Measurements from ENCODE around the gene PLOD1.

PLOD1 gene

GRCh38 chr1:11940260-11940921 lies 5.9 kb downstream of the PLOD1 start:
- DNase-seq = no peak

- DNase-seq = no peak
Measured at GRCh38 chr1:11942280-11942679, 7.8 kb downstream of the PLOD1 start.

GRCh38 chr1:11943619-11944018 lies 9.1 kb downstream of the PLOD1 start:
- no peak for DNase-seq

- no peak for DNase-seq
Measured at GRCh38 chr1:11944358-11944931, 9.9 kb downstream of the PLOD1 start.

GRCh38 chr1:11946647-11947046 lies 12.1 kb downstream of the PLOD1 start:
- no peak for DNase-seq

- no peak for DNase-seq
Measured at GRCh38 chr1:11948822-11949458, 14.4 kb downstream of the PLOD1 start.

- DNase-seq = no peak
Measured at GRCh38 chr1:11951901-11952300, 17.4 kb downstream of the PLOD1 start.

GRCh38 chr1:11952455-11953109 lies 18.1 kb downstream of the PLOD1 start:
- DNase-seq = no peak

- no peak for DNase-seq
Measured at GRCh38 chr1:11955221-11955620, 20.7 kb downstream of the PLOD1 start.

- DNase-seq = no peak
Measured at GRCh38 chr1:11957398-11957797, 22.9 kb downstream of the PLOD1 start.

GRCh38 chr1:11957897-11958296 lies 23.4 kb downstream of the PLOD1 start:
- DNase-seq = no peak

GRCh38 chr1:11960276-11960675 lies 25.8 kb downstream of the PLOD1 start:
- no peak for DNase-seq

GRCh38 chr1:11960715-11961114 lies 26.2 kb downstream of the PLOD1 start:
- no peak for DNase-seq

- no peak for DNase-seq
Measured at GRCh38 chr1:11961230-11961629, 26.7 kb downstream of the PLOD1 start.

- no peak for DNase-seq
Measured at GRCh38 chr1:11963622-11964021, 29.1 kb downstream of the PLOD1 start.

GRCh38 chr1:11964656-11965055 lies 30.1 kb downstream of the PLOD1 start:
- no peak for DNase-seq

GRCh38 chr1:11967028-11967547 lies 32.6 kb downstream of the PLOD1 start:
- no peak for DNase-seq

- no peak for DNase-seq
Measured at GRCh38 chr1:11970441-11971185, 36.1 kb downstream of the PLOD1 start.

GRCh38 chr1:11977625-11978024 lies 43.1 kb downstream of the PLOD1 start:
- DNase-seq = no peak

- no peak for DNase-seq
Measured at GRCh38 chr1:11978301-11978700, 43.8 kb downstream of the PLOD1 start.

- no peak for DNase-seq
Measured at GRCh38 chr1:11979028-11979850, 44.7 kb downstream of the PLOD1 start.
